GM12801 (cell line): ENCODE measurements around the gene BRAF.

Experiments used
- CTCF ChIP-seq: IDR thresholded peaks from one replicate; pipeline ENCODE4 v1.5.1; 2011; ENCODE audit warnings: control low read depth; ENCODE audit not compliant: insufficient read length; ENCODE audit errors: extremely low read depth

Gene BRAF

DNA sequence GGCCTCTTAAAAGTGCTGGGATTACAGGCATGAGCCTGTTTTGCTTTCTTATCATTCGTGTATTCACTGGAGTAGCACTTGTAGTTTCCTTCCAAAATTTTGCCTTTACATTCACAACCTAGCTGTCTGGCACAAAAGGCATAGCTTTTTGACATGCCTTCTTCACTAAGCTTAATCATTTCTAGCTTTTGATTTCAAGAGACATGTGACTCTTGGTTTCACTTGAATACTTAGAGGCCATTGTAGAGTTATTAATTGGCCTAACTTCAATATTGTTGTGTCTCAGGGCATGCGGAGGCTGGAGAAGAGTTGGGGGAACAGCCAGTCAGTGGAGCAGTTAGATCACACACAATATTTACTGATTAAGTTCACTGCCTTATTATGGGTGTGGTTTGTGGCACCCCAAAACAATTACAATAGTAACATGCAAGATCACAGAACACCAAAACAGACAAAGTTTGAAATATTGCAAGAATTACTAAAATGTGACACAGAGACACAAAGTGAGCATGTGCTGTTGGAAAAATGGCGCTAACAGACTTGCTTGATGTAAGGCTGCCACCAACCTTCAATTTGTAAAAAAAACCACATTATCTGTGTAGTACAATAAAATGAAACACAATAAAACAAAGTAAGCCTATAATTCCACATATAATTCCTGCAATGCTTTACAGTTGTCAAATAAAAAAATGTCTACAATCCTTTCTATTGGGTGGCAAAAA, 43.1 kb downstream of the BRAF start:
- no peak for TF ChIP-seq CTCF

DNA sequence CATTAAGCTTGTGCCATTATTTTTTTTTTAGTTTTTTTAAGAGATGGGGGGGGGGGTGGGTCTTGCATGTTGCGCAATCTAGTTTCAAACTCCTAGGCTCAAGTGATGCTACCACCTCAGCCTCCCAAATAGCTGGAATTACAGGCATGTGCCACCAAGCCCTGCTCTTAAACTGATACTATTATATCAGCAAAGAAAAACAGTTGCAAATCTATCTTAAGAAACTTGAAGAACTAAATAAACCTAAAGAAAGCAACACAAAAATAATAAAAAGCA, 47.5 kb downstream of the BRAF start:
- TF ChIP-seq CTCF = no peak

GRCh38 chr7:140876519-140877248, 48.0 kb downstream of the BRAF start:
- TF ChIP-seq CTCF = no peak

- no peak for TF ChIP-seq CTCF
Observed at GRCh38 chr7:140873434-140873833, 51.3 kb downstream of the BRAF start.

DNA sequence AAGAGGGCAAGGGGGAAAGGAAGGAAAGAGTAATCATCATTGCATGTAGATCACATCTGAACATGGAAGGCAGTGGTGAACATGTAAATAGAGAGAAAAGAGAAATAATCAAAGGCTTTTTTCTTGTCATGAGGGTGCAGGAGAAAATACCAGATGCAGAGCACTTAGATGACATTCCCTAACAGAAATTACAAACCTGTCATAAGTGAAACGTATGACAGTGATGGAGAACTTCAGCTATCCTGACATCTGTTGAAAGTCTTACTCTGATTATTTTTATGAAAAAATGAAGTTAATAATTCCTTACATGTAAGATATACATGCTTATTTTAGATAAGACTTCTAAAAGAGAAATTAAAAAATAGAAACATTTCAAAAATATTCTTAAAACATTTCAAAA, 54.7 kb downstream of the BRAF start:
- TF ChIP-seq CTCF = no peak

DNA sequence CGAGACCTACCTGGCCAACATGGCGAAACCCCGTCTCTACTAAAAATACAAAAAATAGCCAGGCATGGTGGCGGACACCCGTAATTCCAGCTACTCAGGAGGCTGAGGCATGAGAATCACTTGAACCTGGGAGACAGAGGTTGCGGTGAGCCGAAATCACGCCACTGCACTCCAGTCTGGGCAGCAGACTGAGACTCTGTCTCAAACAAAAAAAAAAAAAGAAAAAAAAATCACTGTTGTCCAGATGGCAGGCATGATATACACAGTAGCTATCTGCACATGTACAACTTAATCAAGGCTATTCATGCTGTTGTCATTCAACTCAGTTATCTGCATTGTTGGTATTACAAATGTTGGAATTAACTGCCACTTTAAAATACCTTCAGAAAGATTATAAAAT, 55.3 kb downstream of the BRAF start:
- TF ChIP-seq CTCF = no peak

- TF ChIP-seq CTCF = no peak
Observed at GRCh38 chr7:140867467-140868462, 57.0 kb downstream of the BRAF start.
